HEK293 (cell line): Measurements from ENCODE around the gene DDN.

Source experiments
- CTCF ChIA-PET: fragments of 350-600 bp; formaldehyde crosslinking; extraction: SDS; loops from one replicate; lab custom pipeline; 2021; ENCODE audit warnings: antibody characterized with exemption; lab: Yijun Ruan, JAX
- POLR2A ChIA-PET: fragments of 300-600 bp; formaldehyde crosslinking; extraction: SDS; loops from one replicate; lab custom pipeline; 2020; ENCODE audit warnings: antibody characterized with exemption, inconsistent platforms; lab: Yijun Ruan, JAX
- H3K27ac ChIP-seq: fragments of 200-500 bp; sonication (Bioruptor generic); 2 replicates; pipeline ENCODE4 v1.5.1; 2014; ENCODE audit warnings: low read depth, low read length, control low read depth, inconsistent platforms; ENCODE audit errors: extremely low read depth
- H3K36me3 ChIP-seq, 2 experiments: fragments of 200-500 bp in 1 of 2; sonication (Bioruptor generic) in 1 of 2; 1 replicate in 1 of 2; 2 replicates in 1 of 2; pipeline ENCODE4 v1.5.1; 2014 to 2017; ENCODE audit warnings: inconsistent platforms in 2 of 2, low read length in 2 of 2; ENCODE audit not compliant: control insufficient read depth in 2 of 2, insufficient read depth in 1 of 2
- H3K4me1 ChIP-seq: fragments of 200-500 bp; sonication (Bioruptor generic); 2 replicates; pipeline ENCODE4 v1.5.1; 2014; ENCODE audit warnings: mild to moderate bottlenecking, low read length, inconsistent platforms; ENCODE audit not compliant: control insufficient read depth, insufficient read depth
- H3K4me3 ChIP-seq: 2 replicates; pipeline ENCODE4 v1.5.1; 2011; ENCODE audit warnings: low read depth, mild to moderate bottlenecking, control low read depth, low read length, moderate library complexity
- H3K9me3 ChIP-seq: fragments of 200-500 bp; sonication (Bioruptor generic); 2 replicates; pipeline ENCODE4 v1.5.1; 2014; ENCODE audit warnings: low read depth, low read length, inconsistent platforms; ENCODE audit not compliant: control insufficient read depth, insufficient read depth
- SCRT1 ChIP-seq: fragments of 450-650 bp; formaldehyde crosslinking; IDR thresholded peaks from 2 replicates; pipeline ENCODE4 v1.5.1; 2016; ENCODE audit warnings: missing biosample characterization, missing genetic modification characterization, borderline replicate concordance
- SCRT2 ChIP-seq: fragments of 450-650 bp; formaldehyde crosslinking; IDR thresholded peaks from 2 replicates; pipeline ENCODE4 v1.5.1; 2016; ENCODE audit warnings: missing biosample characterization, missing genetic modification characterization
- ZNF654 ChIP-seq: fragments of 450-650 bp; formaldehyde crosslinking; IDR thresholded peaks from 2 replicates; pipeline ENCODE4 v1.5.1; 2016; ENCODE audit warnings: low read depth, missing biosample characterization, missing genetic modification characterization
- ZNF777 ChIP-seq: fragments of 450-650 bp; formaldehyde crosslinking; IDR thresholded peaks from 2 replicates; pipeline ENCODE4 v1.5.1; 2017; ENCODE audit warnings: missing biosample characterization, missing genetic modification characterization, borderline replicate concordance
- TF ChIP-seq, protein P1 (sequence below): fragments of 450-650 bp; formaldehyde crosslinking; IDR thresholded peaks from 2 replicates; pipeline ENCODE4 v1.5.1; 2016; ENCODE audit warnings: missing biosample characterization, missing genetic modification characterization, borderline replicate concordance
- TF ChIP-seq, protein P2 (sequence below): fragments of 450-650 bp; formaldehyde crosslinking; conservative IDR thresholded peaks from 2 replicates; pipeline ENCODE4 v1.5.1; 2016; ENCODE audit warnings: low read depth, missing biosample characterization, missing genetic modification characterization
- TF ChIP-seq, protein P3 (sequence below): fragments of 450-650 bp; formaldehyde crosslinking; IDR thresholded peaks from 2 replicates; pipeline ENCODE4 v1.5.1; 2016; ENCODE audit warnings: missing biosample characterization, missing genetic modification characterization
- TF ChIP-seq, protein P4 (sequence below): fragments of 450-650 bp; formaldehyde crosslinking; IDR thresholded peaks from 2 replicates; pipeline ENCODE4 v1.5.1; 2017; ENCODE audit warnings: missing biosample characterization, missing genetic modification characterization

DDN gene

DNA sequence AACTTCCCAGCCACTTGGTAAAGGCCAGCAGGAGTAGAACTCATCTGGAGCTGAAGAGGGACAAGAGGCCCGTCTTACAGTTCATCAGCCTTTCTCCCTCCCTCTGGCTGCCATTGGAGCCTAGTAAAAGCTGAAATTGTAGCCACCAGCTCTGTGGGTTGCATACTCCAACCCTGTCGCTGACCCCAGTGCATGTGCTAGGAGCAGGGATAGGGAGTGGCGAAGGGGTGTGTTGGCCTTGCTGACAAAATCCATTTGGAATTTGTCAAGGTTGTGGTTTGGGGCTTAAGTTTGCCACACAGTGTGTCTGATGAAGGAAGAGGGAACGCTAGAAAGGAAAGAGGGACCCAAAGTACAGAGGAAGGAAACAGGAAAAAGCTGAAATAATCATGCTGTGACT, 37.8 kb downstream of the DDN start:
- Histone ChIP-seq H3K4me3 (no peak overlapping the region), H3K9me3 (no peaks in the 10 kb centered on the region), H3K36me3 (no peaks in the 10 kb centered on the region), H3K4me1 (no peaks in the 10 kb centered on the region), H3K27ac (no peak overlapping the region)
- ChIA-PET POLR2A (interaction anchor here (1.5 kb wide), 1 partner anchor 10 kb away, joined by 3 read pairs; the partner anchor contains the start of gene WNT10B), CTCF (interaction anchor here (0.9 to 10.8 kb wide), 4 partner anchors 10 to 36 kb away, joined by 3 to 79 read pairs (median 33); partner anchors contain the start of genes WNT1 and WNT10B)
- no peak for TF ChIP-seq ZNF654 (tag by site-specific recombination)
- TF ChIP-seq, protein P1, sequence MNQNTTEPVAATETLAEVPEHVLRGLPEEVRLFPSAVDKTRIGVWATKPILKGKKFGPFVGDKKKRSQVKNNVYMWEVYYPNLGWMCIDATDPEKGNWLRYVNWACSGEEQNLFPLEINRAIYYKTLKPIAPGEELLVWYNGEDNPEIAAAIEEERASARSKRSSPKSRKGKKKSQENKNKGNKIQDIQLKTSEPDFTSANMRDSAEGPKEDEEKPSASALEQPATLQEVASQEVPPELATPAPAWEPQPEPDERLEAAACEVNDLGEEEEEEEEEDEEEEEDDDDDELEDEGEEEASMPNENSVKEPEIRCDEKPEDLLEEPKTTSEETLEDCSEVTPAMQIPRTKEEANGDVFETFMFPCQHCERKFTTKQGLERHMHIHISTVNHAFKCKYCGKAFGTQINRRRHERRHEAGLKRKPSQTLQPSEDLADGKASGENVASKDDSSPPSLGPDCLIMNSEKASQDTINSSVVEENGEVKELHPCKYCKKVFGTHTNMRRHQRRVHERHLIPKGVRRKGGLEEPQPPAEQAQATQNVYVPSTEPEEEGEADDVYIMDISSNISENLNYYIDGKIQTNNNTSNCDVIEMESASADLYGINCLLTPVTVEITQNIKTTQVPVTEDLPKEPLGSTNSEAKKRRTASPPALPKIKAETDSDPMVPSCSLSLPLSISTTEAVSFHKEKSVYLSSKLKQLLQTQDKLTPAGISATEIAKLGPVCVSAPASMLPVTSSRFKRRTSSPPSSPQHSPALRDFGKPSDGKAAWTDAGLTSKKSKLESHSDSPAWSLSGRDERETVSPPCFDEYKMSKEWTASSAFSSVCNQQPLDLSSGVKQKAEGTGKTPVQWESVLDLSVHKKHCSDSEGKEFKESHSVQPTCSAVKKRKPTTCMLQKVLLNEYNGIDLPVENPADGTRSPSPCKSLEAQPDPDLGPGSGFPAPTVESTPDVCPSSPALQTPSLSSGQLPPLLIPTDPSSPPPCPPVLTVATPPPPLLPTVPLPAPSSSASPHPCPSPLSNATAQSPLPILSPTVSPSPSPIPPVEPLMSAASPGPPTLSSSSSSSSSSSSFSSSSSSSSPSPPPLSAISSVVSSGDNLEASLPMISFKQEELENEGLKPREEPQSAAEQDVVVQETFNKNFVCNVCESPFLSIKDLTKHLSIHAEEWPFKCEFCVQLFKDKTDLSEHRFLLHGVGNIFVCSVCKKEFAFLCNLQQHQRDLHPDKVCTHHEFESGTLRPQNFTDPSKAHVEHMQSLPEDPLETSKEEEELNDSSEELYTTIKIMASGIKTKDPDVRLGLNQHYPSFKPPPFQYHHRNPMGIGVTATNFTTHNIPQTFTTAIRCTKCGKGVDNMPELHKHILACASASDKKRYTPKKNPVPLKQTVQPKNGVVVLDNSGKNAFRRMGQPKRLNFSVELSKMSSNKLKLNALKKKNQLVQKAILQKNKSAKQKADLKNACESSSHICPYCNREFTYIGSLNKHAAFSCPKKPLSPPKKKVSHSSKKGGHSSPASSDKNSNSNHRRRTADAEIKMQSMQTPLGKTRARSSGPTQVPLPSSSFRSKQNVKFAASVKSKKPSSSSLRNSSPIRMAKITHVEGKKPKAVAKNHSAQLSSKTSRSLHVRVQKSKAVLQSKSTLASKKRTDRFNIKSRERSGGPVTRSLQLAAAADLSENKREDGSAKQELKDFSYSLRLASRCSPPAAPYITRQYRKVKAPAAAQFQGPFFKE (tag by site-specific recombination), result no peak
- TF ChIP-seq, protein P2, sequence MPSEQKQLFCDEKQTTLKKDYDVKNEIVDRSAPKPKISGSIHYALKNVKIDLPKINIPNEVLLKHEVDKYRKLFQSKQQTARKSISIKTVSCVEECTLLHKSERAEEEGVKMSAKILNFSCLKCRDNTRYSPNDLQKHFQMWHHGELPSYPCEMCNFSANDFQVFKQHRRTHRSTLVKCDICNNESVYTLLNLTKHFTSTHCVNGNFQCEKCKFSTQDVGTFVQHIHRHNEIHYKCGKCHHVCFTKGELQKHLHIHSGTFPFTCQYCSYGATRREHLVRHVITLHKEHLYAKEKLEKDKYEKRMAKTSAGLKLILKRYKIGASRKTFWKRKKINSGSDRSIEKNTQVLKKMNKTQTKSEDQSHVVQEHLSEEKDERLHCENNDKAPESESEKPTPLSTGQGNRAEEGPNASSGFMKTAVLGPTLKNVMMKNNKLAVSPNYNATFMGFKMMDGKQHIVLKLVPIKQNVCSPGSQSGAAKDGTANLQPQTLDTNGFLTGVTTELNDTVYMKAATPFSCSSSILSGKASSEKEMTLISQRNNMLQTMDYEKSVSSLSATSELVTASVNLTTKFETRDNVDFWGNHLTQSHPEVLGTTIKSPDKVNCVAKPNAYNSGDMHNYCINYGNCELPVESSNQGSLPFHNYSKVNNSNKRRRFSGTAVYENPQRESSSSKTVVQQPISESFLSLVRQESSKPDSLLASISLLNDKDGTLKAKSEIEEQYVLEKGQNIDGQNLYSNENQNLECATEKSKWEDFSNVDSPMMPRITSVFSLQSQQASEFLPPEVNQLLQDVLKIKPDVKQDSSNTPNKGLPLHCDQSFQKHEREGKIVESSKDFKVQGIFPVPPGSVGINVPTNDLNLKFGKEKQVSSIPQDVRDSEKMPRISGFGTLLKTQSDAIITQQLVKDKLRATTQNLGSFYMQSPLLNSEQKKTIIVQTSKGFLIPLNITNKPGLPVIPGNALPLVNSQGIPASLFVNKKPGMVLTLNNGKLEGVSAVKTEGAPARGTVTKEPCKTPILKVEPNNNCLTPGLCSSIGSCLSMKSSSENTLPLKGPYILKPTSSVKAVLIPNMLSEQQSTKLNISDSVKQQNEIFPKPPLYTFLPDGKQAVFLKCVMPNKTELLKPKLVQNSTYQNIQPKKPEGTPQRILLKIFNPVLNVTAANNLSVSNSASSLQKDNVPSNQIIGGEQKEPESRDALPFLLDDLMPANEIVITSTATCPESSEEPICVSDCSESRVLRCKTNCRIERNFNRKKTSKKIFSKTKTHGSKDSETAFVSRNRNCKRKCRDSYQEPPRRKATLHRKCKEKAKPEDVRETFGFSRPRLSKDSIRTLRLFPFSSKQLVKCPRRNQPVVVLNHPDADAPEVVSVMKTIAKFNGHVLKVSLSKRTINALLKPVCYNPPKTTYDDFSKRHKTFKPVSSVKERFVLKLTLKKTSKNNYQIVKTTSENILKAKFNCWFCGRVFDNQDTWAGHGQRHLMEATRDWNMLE, result no peak
- TF ChIP-seq, protein P3, sequence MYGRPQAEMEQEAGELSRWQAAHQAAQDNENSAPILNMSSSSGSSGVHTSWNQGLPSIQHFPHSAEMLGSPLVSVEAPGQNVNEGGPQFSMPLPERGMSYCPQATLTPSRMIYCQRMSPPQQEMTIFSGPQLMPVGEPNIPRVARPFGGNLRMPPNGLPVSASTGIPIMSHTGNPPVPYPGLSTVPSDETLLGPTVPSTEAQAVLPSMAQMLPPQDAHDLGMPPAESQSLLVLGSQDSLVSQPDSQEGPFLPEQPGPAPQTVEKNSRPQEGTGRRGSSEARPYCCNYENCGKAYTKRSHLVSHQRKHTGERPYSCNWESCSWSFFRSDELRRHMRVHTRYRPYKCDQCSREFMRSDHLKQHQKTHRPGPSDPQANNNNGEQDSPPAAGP (tag by site-specific recombination), result 0 out of 2 replicates have a peak, but pooled peaks have one; percentile 23

DNA sequence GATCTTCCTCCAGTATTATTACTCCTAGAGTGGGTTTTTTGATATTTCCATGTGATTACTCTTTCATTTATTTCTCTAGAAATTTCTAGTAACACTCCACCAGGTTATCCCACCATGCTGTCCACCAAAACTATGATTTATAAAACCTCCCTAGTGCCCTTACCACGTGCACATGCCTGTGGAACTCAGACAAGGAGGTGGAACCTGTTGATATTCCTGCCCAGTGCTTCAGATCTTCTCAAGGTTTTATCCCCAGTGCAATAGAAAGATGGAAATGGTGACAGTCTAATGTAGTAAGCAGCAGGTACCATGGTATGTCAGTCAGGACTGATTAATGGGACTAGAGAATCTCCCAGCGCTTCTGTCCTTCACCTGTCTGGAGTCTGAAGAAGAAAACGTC, 38.3 kb downstream of the DDN start:
- TF ChIP-seq, protein P4, sequence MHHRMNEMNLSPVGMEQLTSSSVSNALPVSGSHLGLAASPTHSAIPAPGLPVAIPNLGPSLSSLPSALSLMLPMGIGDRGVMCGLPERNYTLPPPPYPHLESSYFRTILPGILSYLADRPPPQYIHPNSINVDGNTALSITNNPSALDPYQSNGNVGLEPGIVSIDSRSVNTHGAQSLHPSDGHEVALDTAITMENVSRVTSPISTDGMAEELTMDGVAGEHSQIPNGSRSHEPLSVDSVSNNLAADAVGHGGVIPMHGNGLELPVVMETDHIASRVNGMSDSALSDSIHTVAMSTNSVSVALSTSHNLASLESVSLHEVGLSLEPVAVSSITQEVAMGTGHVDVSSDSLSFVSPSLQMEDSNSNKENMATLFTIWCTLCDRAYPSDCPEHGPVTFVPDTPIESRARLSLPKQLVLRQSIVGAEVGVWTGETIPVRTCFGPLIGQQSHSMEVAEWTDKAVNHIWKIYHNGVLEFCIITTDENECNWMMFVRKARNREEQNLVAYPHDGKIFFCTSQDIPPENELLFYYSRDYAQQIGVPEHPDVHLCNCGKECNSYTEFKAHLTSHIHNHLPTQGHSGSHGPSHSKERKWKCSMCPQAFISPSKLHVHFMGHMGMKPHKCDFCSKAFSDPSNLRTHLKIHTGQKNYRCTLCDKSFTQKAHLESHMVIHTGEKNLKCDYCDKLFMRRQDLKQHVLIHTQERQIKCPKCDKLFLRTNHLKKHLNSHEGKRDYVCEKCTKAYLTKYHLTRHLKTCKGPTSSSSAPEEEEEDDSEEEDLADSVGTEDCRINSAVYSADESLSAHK (tag by site-specific recombination), result no peak
- TF ChIP-seq ZNF777 (tag by site-specific recombination) (no peak), SCRT1 (tag by site-specific recombination) (peak; percentile 90), SCRT2 (peak; percentile 89)
- Histone ChIP-seq H3K36me3 (peaks cover 0 to 1% of the 10 kb centered on the region in 2 experiments; a peak in 1 of 3 replicates), H3K27ac (no peak overlapping the region), H3K4me3 (no peak overlapping the region), H3K9me3 (no peaks in the 10 kb centered on the region), H3K4me1 (no peaks in the 10 kb centered on the region)
- POLR2A ChIA-PET, result interaction anchor here (1.5 kb wide), 1 partner anchor 11 kb away, joined by 3 read pairs; the partner anchor contains the start of gene WNT10B
- CTCF ChIA-PET, result interaction anchor here (1.2 to 10.8 kb wide), 3 partner anchors 10 to 28 kb away, joined by 4 to 79 read pairs (median 62); partner anchors contain the start of genes WNT1 and WNT10B
